SK-N-SH treated with all-trans-retinoic acid at 6 μM for 48 hours (cell line): Measurements from ENCODE around the gene COL4A1.

Experiments
- ARNTL ChIP-seq: fragments of 450-650 bp; formaldehyde crosslinking; IDR thresholded peaks from 2 replicates; pipeline ENCODE4 v1.5.0; 2020; ENCODE audit warnings: low read depth, mild to moderate bottlenecking, moderate library complexity, borderline replicate concordance
- CREB5 ChIP-seq: fragments of 250-450 bp; sonication (Bioruptor Pico); IDR thresholded peaks from 2 replicates; pipeline ENCODE4 v1.5.1; 2020; ENCODE audit warnings: low read depth, mild to moderate bottlenecking, moderate library complexity
- CSDC2 ChIP-seq: fragments of 250-450 bp; sonication (Bioruptor Pico); IDR thresholded peaks from 2 replicates; pipeline ENCODE4 v1.5.0; 2020; ENCODE audit warnings: mild to moderate bottlenecking, moderate library complexity
- ESRRG ChIP-seq: fragments of 250-450 bp; sonication (Bioruptor Pico); IDR thresholded peaks from 2 replicates; pipeline ENCODE4 v1.6.1; 2021; ENCODE audit warnings: mild to moderate bottlenecking
- PPARA ChIP-seq: fragments of 250-450 bp; sonication (Bioruptor Pico); IDR thresholded peaks from 2 replicates; pipeline ENCODE4 v1.5.0; 2020; ENCODE audit warnings: mild to moderate bottlenecking, borderline replicate concordance
- TCF4 ChIP-seq: fragments of 250-450 bp; sonication (Bioruptor Pico); IDR thresholded peaks from 2 replicates; pipeline ENCODE4 v1.8.0; 2021; ENCODE audit warnings: mild to moderate bottlenecking, moderate library complexity, borderline replicate concordance
- TSHZ2 ChIP-seq: fragments of 250-450 bp; sonication (Bioruptor Pico); IDR thresholded peaks from 2 replicates; pipeline ENCODE4 v1.5.0; 2020; ENCODE audit warnings: mild to moderate bottlenecking, moderate library complexity
- ZNF8 ChIP-seq: fragments of 450-650 bp; formaldehyde crosslinking; IDR thresholded peaks from 2 replicates; pipeline ENCODE4 v1.5.0; 2020; ENCODE audit warnings: mild to moderate bottlenecking, moderate library complexity
- TF ChIP-seq, protein P1 (sequence below): fragments of 250-450 bp; sonication (Bioruptor Pico); IDR thresholded peaks from 2 replicates; pipeline ENCODE4 v1.8.0; 2020; ENCODE audit warnings: mild to moderate bottlenecking, moderate library complexity, borderline replicate concordance

- TF ChIP-seq ZNF8 = no peak
- TF ChIP-seq ARNTL (CRISPR knock-in tag) = no peak
- TF ChIP-seq CSDC2 (CRISPR knock-in tag) = no peak
- TF ChIP-seq PPARA (CRISPR knock-in tag) = no peak
- TF ChIP-seq CREB5 (CRISPR knock-in tag) = no peak
- TF ChIP-seq TSHZ2 (CRISPR knock-in tag) = no peak
- TF ChIP-seq, protein P1, sequence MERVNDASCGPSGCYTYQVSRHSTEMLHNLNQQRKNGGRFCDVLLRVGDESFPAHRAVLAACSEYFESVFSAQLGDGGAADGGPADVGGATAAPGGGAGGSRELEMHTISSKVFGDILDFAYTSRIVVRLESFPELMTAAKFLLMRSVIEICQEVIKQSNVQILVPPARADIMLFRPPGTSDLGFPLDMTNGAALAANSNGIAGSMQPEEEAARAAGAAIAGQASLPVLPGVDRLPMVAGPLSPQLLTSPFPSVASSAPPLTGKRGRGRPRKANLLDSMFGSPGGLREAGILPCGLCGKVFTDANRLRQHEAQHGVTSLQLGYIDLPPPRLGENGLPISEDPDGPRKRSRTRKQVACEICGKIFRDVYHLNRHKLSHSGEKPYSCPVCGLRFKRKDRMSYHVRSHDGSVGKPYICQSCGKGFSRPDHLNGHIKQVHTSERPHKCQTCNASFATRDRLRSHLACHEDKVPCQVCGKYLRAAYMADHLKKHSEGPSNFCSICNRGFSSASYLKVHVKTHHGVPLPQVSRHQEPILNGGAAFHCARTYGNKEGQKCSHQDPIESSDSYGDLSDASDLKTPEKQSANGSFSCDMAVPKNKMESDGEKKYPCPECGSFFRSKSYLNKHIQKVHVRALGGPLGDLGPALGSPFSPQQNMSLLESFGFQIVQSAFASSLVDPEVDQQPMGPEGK (CRISPR knock-in tag) = no peak
- no peak for TF ChIP-seq ESRRG (CRISPR knock-in tag)
- TF ChIP-seq TCF4 (CRISPR knock-in tag) = no peak
Observed at GRCh38 chr13:110262508-110263291, 44.3 kb downstream of the COL4A1 start.
